Left colon (tissue), 2 donors: ENCODE results near the gene EPHA1. TPM values are rescaled to one million over a fixed set of nuclear protein-coding genes. Genes with fewer than 3 reads are reported as not detected.
A peak's percentile ranks its signal among the peaks of the same experiment; 100 is the strongest.

Source experiments
- ATAC-seq: fragments of 200-7000 bp; cut with Tn5 transposase; one replicate; pipeline ENCODE4 v1.9.1; 2020; ENCODE audit warnings: mild to moderate bottlenecking, moderate library complexity
- DNase-seq, 2 donors: peaks; one replicate each; pipeline ENCODE4 v3.0.0-alpha.2; 2020
- intact Hi-C, 2 donors: fragments of 100-400 bp; cut with DNase I in 1 of 2; cut with micrococcal nuclease in 1 of 2; formaldehyde crosslinking; loops; one replicate each; pipeline versions ENCODE4 v1.11.2 to v1.14.0; 2022; cut with DNase I, micrococcal nuclease
- total RNA-seq, 2 donors: library from RNA; stranded (reverse); fragmentation: NEBNext Ultra II Directional; extraction: Animal tissue kit (Norgen Biotek cat#: 25700); gene quantifications; one replicate each; pipeline ENCODE4 v1.2.1, GENCODE V29; 2021
- donor health status: DM: no; HTN: no; CAD: no.
- donor health status: DM: yes; HTN: yes; CAD: no.

Gene EPHA1
- total RNA-seq, 2 donors from 2014 or later: 18.2 to 25.1 TPM

- ATAC-seq: no peak
- intact Hi-C loops: no loop called here
- no peak for DNase-seq
These were observed 26.4 kb downstream of the EPHA1 start for GRCh38 chr7:143382126-143382790.

GRCh38 chr7:143381427-143382125 lies 27.1 kb downstream of the EPHA1 start:
- DNase-seq (peak; percentile 68 to 74), ATAC-seq (no peak)
- intact Hi-C loops: no loop called here

GRCh38 chr7:143380646-143381426 lies 27.8 kb downstream of the EPHA1 start, which contains the start of gene ZYX:
Gene ZYX (plus strand): TSS chr7:143381345. CDS start chr7:143381572, 227 bp downstream.
- peak; percentile 97 to 98 for DNase-seq
- peak; percentile 91 for ATAC-seq
- intact Hi-C loops: no loop called here

DNA sequence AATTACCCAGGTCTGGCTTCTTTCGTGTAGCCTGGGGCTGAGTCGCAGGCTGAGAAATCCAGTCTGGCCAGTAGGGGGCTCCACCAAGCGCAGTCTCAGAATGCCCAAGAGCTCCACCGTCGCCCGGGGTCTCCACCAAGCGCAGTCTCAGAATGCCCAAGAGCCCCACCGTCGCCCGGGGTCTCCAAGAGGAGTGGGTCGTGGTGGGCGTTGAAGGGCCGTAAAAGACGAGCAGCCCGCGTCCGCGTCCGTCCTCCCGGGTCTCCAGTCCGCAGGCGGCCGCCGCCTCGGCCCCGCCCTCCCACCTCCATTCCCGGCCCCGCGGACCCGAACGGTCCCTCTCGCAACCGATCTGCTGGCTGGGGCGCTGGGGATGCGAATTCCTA lies 28.4 kb downstream of the EPHA1 start:
- ATAC-seq (peak; percentile 70), DNase-seq (peak; percentile 84 to 93)
- intact Hi-C loops: no loop called here

DNA sequence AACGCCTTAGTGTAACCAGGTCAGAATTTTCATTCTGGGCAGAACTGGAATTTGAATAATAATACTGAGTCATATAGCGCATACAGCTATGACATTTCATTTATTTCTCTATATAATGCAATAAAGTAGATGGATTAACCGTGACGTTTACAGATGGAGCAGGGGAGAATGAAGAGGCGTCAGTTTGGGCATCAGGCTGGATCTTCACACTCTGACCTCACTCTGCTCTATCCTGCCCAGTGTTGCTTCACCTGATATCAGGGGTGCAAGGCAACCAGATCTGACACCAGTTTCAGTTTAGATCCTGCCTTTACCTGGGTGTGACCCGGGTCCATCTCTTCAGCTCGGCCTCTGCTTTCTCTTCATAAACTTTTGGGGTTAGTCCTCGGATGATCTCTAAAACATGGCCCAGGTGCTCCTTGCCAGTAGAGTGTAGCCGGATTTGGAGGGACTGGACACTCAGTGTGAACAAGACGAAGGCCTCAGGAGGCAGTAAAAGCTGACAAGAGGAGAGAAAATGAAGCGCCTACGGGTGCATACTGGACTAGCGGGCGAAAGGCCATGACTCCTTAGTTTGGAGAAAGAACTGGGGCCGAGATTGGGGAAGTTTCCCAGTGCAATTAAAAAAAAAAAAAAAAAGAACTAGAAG lies 28.9 kb downstream of the EPHA1 start:
- ATAC-seq (peak; percentile 5), DNase-seq (no peak)
- intact Hi-C loops: no loop called here

GRCh38 chr7:143376396-143376795 lies 32.3 kb downstream of the EPHA1 start:
- ATAC-seq: no peak
- no peak for DNase-seq
- intact Hi-C loops: no loop called here

DNA sequence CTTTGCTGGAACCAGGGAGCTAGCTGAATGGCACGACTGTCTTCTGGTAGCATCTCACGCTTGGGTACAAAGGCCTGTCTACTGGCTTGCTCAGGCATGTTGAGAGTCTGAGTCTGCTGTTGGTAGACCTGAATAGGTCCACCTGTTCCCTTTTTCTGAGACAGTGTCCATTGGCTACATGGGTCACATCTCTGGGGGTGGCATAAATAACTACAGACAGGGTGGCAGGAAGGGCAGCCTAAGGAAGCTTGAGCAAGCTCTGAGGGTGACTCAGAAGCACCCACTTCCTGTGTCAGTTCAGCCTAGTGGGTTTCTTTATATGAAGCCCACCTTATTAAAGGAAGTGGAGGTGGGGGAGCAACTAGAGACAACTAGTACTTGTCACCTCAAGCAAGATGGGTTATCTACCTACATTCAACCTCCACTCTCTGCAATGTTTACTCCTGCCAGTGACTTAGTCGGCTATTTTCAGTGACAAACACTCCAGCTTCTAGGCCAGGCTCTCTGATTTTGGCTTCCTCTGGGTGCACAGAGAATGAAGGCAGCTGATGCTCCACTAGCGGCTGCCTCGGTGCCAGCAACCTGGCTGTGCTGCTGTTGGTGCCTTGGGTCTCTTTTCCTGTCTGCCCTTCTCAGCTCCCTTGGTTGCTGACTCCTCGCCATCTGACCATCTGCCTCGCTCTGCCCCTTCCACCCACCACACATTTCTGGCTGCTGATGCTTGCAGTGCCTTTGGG lies 33.2 kb downstream of the EPHA1 start:
- no peak for DNase-seq
- no peak for ATAC-seq
- intact Hi-C loops: no loop called here

DNA sequence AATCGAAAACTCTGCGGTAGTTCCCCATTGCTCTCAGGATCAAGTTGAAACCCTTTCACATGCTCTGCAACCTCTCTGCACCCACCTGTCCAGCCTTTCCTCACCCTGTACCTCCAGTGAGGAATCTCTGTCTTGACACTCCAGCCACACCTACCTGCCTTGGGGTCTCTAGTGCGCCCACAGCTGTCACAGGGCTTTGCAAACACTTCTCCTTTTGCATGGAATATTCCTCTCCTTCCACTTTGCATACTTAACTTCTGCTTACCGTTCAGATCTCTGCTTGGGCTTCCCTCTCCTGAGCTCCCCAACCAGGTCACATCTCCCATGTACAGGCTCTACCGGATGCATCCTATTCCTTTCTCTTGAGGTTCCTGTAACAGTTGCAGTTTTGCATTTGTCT lies 34.1 kb downstream of the EPHA1 start:
- ATAC-seq (no peak), DNase-seq (no peak)
- intact Hi-C loops: no loop called here

GRCh38 chr7:143373255-143373794 lies 35.3 kb downstream of the EPHA1 start:
- no peak for ATAC-seq
- no peak for DNase-seq
- intact Hi-C loops: no loop called here

DNA sequence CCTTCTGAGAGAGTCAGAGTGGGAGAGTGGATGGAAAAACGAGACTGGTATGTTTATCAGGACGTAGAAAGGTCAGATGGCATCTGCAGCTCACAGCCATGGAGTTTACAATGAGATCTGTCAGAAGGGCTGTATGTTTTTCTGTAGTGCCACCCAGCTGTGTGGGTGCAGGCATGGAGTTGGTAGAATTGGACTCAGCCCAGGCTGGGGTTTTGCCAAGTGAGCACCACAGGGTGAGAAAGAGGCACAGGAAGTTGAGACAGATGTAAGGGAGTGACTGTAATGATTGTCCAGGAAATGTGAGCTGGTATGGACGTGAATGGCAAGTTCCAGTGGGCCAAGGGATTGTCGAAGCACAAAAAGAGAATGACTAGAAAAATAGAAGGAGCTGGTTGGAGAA lies 36.6 kb downstream of the EPHA1 start:
- intact Hi-C loops: no loop called here
- ATAC-seq (peak; percentile 65), DNase-seq (peak; percentile 81 to 88)

DNA sequence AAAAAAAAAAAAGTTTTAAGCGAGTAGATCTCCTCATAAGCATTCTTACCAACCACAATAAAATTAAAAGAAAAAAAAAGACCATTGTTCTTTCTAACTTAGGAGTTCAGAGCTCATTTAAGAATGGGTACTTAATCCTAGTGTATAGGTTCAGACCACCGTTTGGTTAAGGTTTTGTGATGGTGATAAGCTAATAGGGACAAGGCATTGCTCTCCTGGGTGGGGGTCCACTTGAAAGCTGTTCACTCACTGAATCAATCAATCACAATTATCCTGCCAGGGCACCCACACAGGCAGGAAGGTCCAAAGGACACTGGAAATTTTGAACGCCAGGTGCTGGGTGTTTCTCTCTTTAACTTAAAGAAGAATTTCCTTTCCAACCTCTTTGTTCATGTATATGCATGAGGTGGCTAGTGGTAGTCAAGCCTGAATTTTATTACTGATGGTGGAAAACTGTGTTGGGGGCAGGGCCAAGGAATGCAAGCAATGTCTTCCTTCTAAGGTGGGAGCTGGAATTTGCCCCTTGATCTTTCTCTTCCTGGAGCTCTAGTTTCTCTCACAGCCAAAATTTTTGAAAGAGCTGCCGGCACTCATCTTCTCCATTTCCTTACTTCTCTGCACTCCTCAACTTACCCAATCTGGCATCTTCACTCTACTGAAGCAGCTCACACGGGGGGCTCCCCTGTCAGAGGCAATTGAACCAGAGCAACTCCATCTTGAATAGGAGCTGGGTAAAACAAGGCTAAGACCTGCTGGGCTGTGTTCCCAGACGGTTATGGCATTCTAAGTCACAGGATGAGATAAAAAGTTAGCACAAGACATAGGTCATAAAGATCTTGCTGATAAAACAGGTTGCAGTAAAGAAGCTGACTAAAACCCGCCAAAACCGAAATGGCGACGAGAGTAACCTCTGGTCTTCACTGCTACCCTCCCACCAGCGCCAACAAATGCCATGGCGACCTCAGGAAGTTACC lies 38.7 kb downstream of the EPHA1 start:
- intact Hi-C loops: no loop called here
- DNase-seq: peak in 1 of 2 donors; percentile 77
- ATAC-seq: peak; percentile 65

DNA sequence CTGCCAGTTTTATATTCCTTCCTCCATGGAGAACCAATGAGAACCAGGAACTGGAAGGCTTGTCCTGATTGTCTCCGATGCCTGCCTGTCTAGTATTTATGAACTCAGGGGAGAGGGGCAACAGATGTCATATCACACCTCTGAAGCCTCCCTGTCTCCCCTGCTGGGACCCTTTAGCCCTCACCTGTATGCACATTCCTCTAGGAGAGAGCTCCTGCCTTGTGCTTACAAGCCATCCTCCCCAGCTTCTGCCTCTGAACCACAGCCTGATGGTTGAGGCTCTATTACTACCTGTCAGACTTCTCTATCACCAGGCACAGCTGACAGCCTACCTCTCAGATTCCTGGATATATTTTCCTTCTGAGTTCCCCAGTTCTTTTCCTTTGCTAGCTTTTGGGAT lies 40.3 kb downstream of the EPHA1 start:
- no peak for ATAC-seq
- intact Hi-C loops: no loop called here
- no peak for DNase-seq

GRCh38 chr7:143367972-143368371 lies 40.7 kb downstream of the EPHA1 start:
- ATAC-seq: peak; percentile 83
- intact Hi-C loops: no loop called here
- peak; percentile 86 to 95 for DNase-seq

- intact Hi-C loops: no loop called here
- no peak for ATAC-seq
- no peak for DNase-seq
These were observed 45.4 kb downstream of the EPHA1 start for GRCh38 chr7:143363016-143363937.

DNA sequence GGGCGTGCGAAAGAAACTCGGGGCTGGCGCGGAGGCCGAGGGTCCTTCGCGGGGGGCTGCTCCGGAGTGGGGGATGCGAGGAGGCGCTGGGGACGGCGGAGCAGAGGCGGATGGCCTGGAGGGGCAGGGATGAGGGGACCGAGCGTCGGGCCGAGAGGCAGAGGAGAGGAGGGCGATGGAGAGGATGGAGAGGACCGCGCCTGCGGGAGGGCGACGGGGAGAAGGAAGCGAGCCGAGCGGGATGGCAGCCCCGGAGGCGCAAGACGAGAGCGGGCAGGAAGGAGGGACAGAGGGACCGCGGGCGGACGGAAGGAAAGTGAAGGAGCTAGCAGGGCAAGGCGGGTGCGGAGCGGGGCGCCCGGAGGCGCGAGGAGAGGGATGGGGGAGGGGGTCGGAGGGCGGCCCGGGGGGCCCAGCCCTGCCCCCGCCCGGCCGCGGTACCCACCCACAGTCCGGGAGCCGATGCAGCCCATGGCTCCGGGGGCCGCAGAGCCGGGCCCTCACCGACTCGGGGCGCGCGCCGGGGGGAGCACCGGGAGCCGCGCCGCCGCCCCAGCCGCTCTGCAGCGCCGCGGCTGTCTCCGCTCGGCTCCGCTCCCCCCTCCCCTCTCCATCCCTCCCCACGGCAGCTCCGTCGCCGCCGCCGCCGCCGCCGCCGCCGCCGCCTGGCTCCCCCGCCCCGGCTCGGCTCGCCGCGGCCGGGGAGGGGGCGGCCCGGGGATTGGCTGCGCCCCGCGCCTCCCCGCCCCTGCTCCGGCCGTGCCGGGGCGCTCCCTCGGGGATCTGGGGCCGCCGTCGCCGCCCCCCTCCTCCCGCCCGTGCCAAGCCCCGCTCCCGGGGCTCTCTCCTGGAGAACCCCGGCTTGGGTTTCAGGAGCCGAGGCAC lies 46.3 kb downstream of the EPHA1 start, which contains the start of gene FAM131B:
TSS of gene FAM131B (minus strand) at position 583 of the 885 bp plus-strand sequence. CDS start at position 473, 110 bp downstream.
- ATAC-seq (peak; percentile 47), DNase-seq (peak in 1 of 2 donors; percentile 36)
- intact Hi-C loops: no loop called here
